Thoracic aorta (tissue), 2 donors: ENCODE measurements around the gene IL12B. TPM values are rescaled to one million over a fixed set of nuclear protein-coding genes. Genes with fewer than 3 reads are reported as not detected.
"Not testable (repeated sequence)": the region's sequence is repeated elsewhere in the genome, so short reads cannot be mapped to it uniquely, and the experiment has no call there.

Experiments used
- ATAC-seq: fragments of 150-250 bp; one replicate; pipeline ENCODE4 v1.8.0; 2017; ENCODE audit warnings: low read depth; ENCODE audit not compliant: insufficient number of reproducible peaks, low FRiP score
- DNase-seq: peaks from one replicate; pipeline ENCODE4 v3.0.0-alpha.2; 2020; ENCODE audit warnings: low spot score
- H3K27ac ChIP-seq, 2 donors: fragments of 200-600 bp; sonication (generic); 1 replicate in 1 of 2; 2 replicates in 1 of 2; pipeline ENCODE4 v1.5.1; 2016; ENCODE audit warnings: mild to moderate bottlenecking in 2 of 2, moderate library complexity in 2 of 2
- H3K27me3 ChIP-seq: fragments of 200-600 bp; sonication (generic); replicated peaks from 2 replicates; pipeline ENCODE4 v1.6.0; 2016; ENCODE audit warnings: mild to moderate bottlenecking; ENCODE audit not compliant: insufficient read depth
- H3K36me3 ChIP-seq: fragments of 200-600 bp; sonication (generic); one replicate; pipeline ENCODE4 v1.5.1; 2016
- H3K4me1 ChIP-seq, 2 donors: fragments of 200-600 bp; sonication (generic); 1 replicate in 1 of 2; 2 replicates in 1 of 2; pipeline versions ENCODE4 v1.5.1 to v1.6.0; 2016; ENCODE audit warnings: low read depth in 2 of 2, mild to moderate bottlenecking in 1 of 2; ENCODE audit not compliant: control insufficient read depth in 1 of 2
- H3K4me3 ChIP-seq: fragments of 200-600 bp; sonication (generic); 2 replicates; pipeline ENCODE4 v1.5.1; 2016; ENCODE audit warnings: mild to moderate bottlenecking
- H3K9me3 ChIP-seq: fragments of 200-600 bp; sonication (generic); 2 replicates; pipeline ENCODE4 v1.5.1; 2016
- CTCF ChIP-seq: fragments of 200-600 bp; sonication (generic); IDR thresholded peaks from one replicate; pipeline ENCODE4 v1.5.1; 2019; ENCODE audit warnings: antibody characterized with exemption
- total RNA-seq, 2 donors: library from RNA; depleted of rRNA; stranded (reverse); fragments of >200 nt; gene quantifications; one replicate each; pipeline versions ENCODE4 v1.1.0 to v1.2.3, GENCODE V29; 2016

Gene IL12B
- total RNA-seq, 2 donors from 2014 or later = not detected

- H3K4me3 ChIP-seq = no peak overlapping the region
- no peaks in the 10 kb centered on the region for H3K27me3 ChIP-seq
- H3K36me3 ChIP-seq = peaks cover 23% of the 10 kb centered on the region
- DNase-seq (no peak), ATAC-seq (no peak)
- H3K27ac ChIP-seq = no peak overlapping the region
- no peak for TF ChIP-seq CTCF
- no peaks in the 10 kb centered on the region for H3K9me3 ChIP-seq
- no peaks in the 10 kb centered on the region for H3K4me1 ChIP-seq
Measured at GRCh38 chr5:159273923-159274322, 56.4 kb downstream of the IL12B start.

GRCh38 chr5:159269723-159270122 lies 60.6 kb downstream of the IL12B start:
- DNase-seq (no peak), ATAC-seq (no peak)
- H3K36me3 ChIP-seq = peaks cover 5% of the 10 kb centered on the region
- H3K4me3 ChIP-seq = no peak overlapping the region
- H3K27me3 ChIP-seq = no peaks in the 10 kb centered on the region
- no peak for TF ChIP-seq CTCF
- peaks cover 0 to under 1% of the 10 kb centered on the region in 2 donors for H3K4me1 ChIP-seq
- no peak overlapping the region for H3K27ac ChIP-seq
- no peaks in the 10 kb centered on the region for H3K9me3 ChIP-seq

- not testable (repeated sequence) for H3K9me3 ChIP-seq, H3K27ac ChIP-seq, H3K27me3 ChIP-seq, H3K36me3 ChIP-seq, H3K4me3 ChIP-seq, ATAC-seq, DNase-seq
- peaks cover 5 to 21% of the 10 kb centered on the region in 2 donors for H3K4me1 ChIP-seq
Measured at GRCh38 chr5:159266764-159267163, 63.5 kb downstream of the IL12B start.

Other genes with a start within 250 kb of the IL12B start
- gene EBF1, start 230.6 kb downstream of the IL12B start, total RNA-seq = 10 to 100 TPM; 52.1 to 54.4 TPM
- 10 to 100 TPM; 38.3 to 46.1 TPM for gene RNF145, start 120.9 kb downstream of the IL12B start, total RNA-seq
- 10 to 100 TPM; 15.6 to 18.8 TPM for gene UBLCP1, start 67.2 kb downstream of the IL12B start, total RNA-seq